ENCODE measurements around the gene KLHL22.
A peak's percentile ranks its signal among the peaks of the same experiment; 100 is the strongest.

The KLHL22 gene

GRCh38 chr22:20458530-20459151 lies 37.0 kb downstream of the KLHL22 start:
- Histone ChIP-seq H3K79me2 (ENCODE audit: insufficient read depth, low read depth) (no peaks in the 10 kb centered on the region), H3K4me3 (IDR thresholded peaks at IDR 0.05; ENCODE audit: insufficient read depth, low read depth, low read length) (no peak overlapping the region), H2AFZ (ENCODE audit: low read depth) (no peak overlapping the region), H3K27ac (no peak overlapping the region), H3K36me3 (ENCODE audit: insufficient read depth) (no peaks in the 10 kb centered on the region), H3K9ac (no peak overlapping the region), H3K4me2 (no peak overlapping the region), H3K4me1 (ENCODE audit: low read depth, poor library complexity, severe bottlenecking) (peaks cover 11% of the 10 kb centered on the region), H4K20me1 (ENCODE audit: insufficient read depth) (no peaks in the 10 kb centered on the region), H3K27me3 (ENCODE audit: insufficient read depth, low read depth) (no peaks in the 10 kb centered on the region)
- TF ChIP-seq CTCF (conservative IDR thresholded peaks at IDR 0.05; ENCODE audit: low read depth, low read length), result no peak

- Histone ChIP-seq H3K36me3 (ENCODE audit: insufficient read depth) (no peaks in the 10 kb centered on the region), H2AFZ (ENCODE audit: low read depth) (no peak overlapping the region), H4K20me1 (ENCODE audit: insufficient read depth) (no peaks in the 10 kb centered on the region), H3K79me2 (ENCODE audit: insufficient read depth, low read depth) (no peaks in the 10 kb centered on the region), H3K27me3 (ENCODE audit: insufficient read depth, low read depth) (no peaks in the 10 kb centered on the region), H3K27ac (no peak overlapping the region), H3K9ac (no peak overlapping the region), H3K4me1 (ENCODE audit: low read depth, poor library complexity, severe bottlenecking) (peaks cover 6% of the 10 kb centered on the region), H3K4me2 (no peak overlapping the region), H3K4me3 (IDR thresholded peaks at IDR 0.05; ENCODE audit: insufficient read depth, low read depth, low read length) (no peak overlapping the region)
- no peak for TF ChIP-seq CTCF (conservative IDR thresholded peaks at IDR 0.05; ENCODE audit: low read depth, low read length)
Measured at GRCh38 chr22:20457506-20458240, 37.9 kb downstream of the KLHL22 start.

GRCh38 chr22:20456722-20457076 lies 38.9 kb downstream of the KLHL22 start:
- Histone ChIP-seq H3K79me2 (ENCODE audit: insufficient read depth, low read depth) (no peaks in the 10 kb centered on the region), H3K27me3 (ENCODE audit: insufficient read depth, low read depth) (no peaks in the 10 kb centered on the region), H3K36me3 (ENCODE audit: insufficient read depth) (no peaks in the 10 kb centered on the region), H3K9ac (no peak overlapping the region), H4K20me1 (ENCODE audit: insufficient read depth) (no peaks in the 10 kb centered on the region), H3K4me2 (no peak overlapping the region), H2AFZ (ENCODE audit: low read depth) (peak overlapping the region; percentile 32; the same call in 1 of the 2 replicates), H3K4me1 (ENCODE audit: low read depth, poor library complexity, severe bottlenecking) (peaks cover 6% of the 10 kb centered on the region), H3K4me3 (IDR thresholded peaks at IDR 0.05; ENCODE audit: insufficient read depth, low read depth, low read length) (no peak overlapping the region), H3K27ac (no peak overlapping the region)
- no peak for TF ChIP-seq CTCF (conservative IDR thresholded peaks at IDR 0.05; ENCODE audit: low read depth, low read length)

GRCh38 chr22:20456064-20456721 lies 39.4 kb downstream of the KLHL22 start:
- H3K36me3 ChIP-seq (ENCODE audit: insufficient read depth), result no peaks in the 10 kb centered on the region
- peak overlapping the region; percentile 32; the same call in 1 of the 2 replicates for H2AFZ ChIP-seq (ENCODE audit: low read depth)
- H4K20me1 ChIP-seq (ENCODE audit: insufficient read depth), result no peaks in the 10 kb centered on the region
- 0 out of 2 replicates have a peak overlapping the region, but pooled peaks have one; percentile 25 for H3K4me2 ChIP-seq
- no peak overlapping the region for H3K9ac ChIP-seq
- peak; percentile 84 for TF ChIP-seq CTCF (conservative IDR thresholded peaks at IDR 0.05; ENCODE audit: low read depth, low read length)
- H3K27me3 ChIP-seq (ENCODE audit: insufficient read depth, low read depth), result no peaks in the 10 kb centered on the region
- no peak overlapping the region for H3K4me3 ChIP-seq (IDR thresholded peaks at IDR 0.05; ENCODE audit: insufficient read depth, low read depth, low read length)
- no peaks in the 10 kb centered on the region for H3K79me2 ChIP-seq (ENCODE audit: insufficient read depth, low read depth)
- H3K4me1 ChIP-seq (ENCODE audit: low read depth, poor library complexity, severe bottlenecking), result peaks cover 6% of the 10 kb centered on the region
- H3K27ac ChIP-seq, result no peak overlapping the region

All from KMS-11 (cell line).